ENCODE results near the gene GDAP1L1. TPM values are rescaled to one million over a fixed set of nuclear protein-coding genes. Genes with fewer than 3 reads are reported as not detected.

The GDAP1L1 gene
- polyA plus RNA-seq, 2 of the 4 experiments (the other 2 are of a cell fraction), result 0.06 to 0.13 TPM

Other genes starting within 250 kb of the GDAP1L1 start
- gene JPH2, start 60.1 kb upstream of the GDAP1L1 start, polyA plus RNA-seq (2011; rRNA removed), result 0.83 and 1.0 TPM in 2 replicates
- gene JPH2, start 60.1 kb upstream of the GDAP1L1 start, polyA plus RNA-seq (2017; fragmentation: RNase III; extraction: RNeasy Plus Mini Kit Qiagen cat#74134 plus additional on column Dnase treatment), result 2.6 to 3.4 TPM (median 3.3 TPM) in 3 replicates
- 62.6 and 73.0 TPM in 2 replicates for gene OSER1, start 36.5 kb upstream of the GDAP1L1 start, polyA plus RNA-seq (2011; rRNA removed)
- gene OSER1, start 36.5 kb upstream of the GDAP1L1 start, polyA plus RNA-seq (2017; fragmentation: RNase III; extraction: RNeasy Plus Mini Kit Qiagen cat#74134 plus additional on column Dnase treatment), result 46.7 to 50.4 TPM (median 47.5 TPM) in 3 replicates
- 13.1 and 15.2 TPM in 2 replicates for gene FITM2, start 63.9 kb downstream of the GDAP1L1 start, polyA plus RNA-seq (2011; rRNA removed)
- 12.1 to 16.0 TPM (median 15.4 TPM) in 3 replicates for gene FITM2, start 63.9 kb downstream of the GDAP1L1 start, polyA plus RNA-seq (2017; fragmentation: RNase III; extraction: RNeasy Plus Mini Kit Qiagen cat#74134 plus additional on column Dnase treatment)
- gene R3HDML, start 89.7 kb downstream of the GDAP1L1 start, polyA plus RNA-seq (2011; rRNA removed), result 1.2 and 1.3 TPM in 2 replicates
- gene R3HDML, start 89.7 kb downstream of the GDAP1L1 start, polyA plus RNA-seq (2017; fragmentation: RNase III; extraction: RNeasy Plus Mini Kit Qiagen cat#74134 plus additional on column Dnase treatment), result 0.37 to 1.0 TPM (median 0.96 TPM) in 3 replicates
- 20.0 and 23.0 TPM in 2 replicates for gene HNF4A, start 108.4 kb downstream of the GDAP1L1 start, polyA plus RNA-seq (2011; rRNA removed)
- 17.5 to 26.2 TPM (median 25.9 TPM) in 3 replicates for gene HNF4A, start 108.4 kb downstream of the GDAP1L1 start, polyA plus RNA-seq (2017; fragmentation: RNase III; extraction: RNeasy Plus Mini Kit Qiagen cat#74134 plus additional on column Dnase treatment)
- 9.2 and 11.0 TPM in 2 replicates for gene TTPAL, start 228.6 kb downstream of the GDAP1L1 start, polyA plus RNA-seq (2011; rRNA removed)
- gene TTPAL, start 228.6 kb downstream of the GDAP1L1 start, polyA plus RNA-seq (2017; fragmentation: RNase III; extraction: RNeasy Plus Mini Kit Qiagen cat#74134 plus additional on column Dnase treatment), result 9.1 to 9.3 TPM (median 9.3 TPM) in 3 replicates